Measurements from ENCODE around the gene MCAM.

The MCAM gene

DNA sequence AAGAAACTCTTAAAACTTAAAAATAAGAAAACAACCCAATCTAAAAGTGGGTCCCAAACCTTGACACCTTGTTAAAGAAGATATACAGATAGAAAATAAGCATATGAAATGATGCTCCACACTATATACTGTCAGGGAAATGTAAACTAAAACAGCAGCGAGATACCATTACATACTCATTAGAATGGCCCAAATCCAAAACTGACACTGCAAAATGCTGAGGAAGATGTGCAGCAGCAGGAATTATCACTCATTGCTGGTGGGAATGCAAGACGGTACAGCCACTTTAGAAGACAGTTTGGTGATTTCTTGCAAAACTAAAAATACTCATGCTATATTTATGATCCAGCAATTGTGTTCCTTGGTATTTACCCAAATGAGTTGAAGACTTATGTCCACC lies 12.4 kb upstream of the MCAM start:
- DNase-seq (ENCODE audit: low read depth in 2 of 2) = no peak

DNA sequence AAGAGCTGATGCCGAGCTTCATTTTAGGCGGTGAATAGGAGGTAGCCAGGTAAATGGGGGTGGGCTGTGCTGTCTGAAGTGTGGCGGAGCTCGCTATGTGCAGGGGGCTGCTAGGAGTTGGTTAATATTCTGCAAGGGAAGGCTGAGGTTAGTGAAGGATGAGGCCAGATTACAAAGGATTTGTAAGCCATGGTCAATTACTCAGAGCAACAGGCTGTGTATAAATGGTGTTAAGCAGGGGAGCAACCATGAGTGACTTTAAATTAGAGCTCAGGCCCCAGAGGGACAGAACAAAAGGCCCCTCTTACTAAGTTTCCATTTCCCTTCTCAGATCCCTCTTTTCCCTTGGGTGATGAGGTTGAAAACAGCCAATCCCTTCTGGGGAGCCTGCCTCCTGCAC lies 7.3 kb upstream of the MCAM start:
- no peak for DNase-seq (ENCODE audit: low read depth in 2 of 2)

DNA sequence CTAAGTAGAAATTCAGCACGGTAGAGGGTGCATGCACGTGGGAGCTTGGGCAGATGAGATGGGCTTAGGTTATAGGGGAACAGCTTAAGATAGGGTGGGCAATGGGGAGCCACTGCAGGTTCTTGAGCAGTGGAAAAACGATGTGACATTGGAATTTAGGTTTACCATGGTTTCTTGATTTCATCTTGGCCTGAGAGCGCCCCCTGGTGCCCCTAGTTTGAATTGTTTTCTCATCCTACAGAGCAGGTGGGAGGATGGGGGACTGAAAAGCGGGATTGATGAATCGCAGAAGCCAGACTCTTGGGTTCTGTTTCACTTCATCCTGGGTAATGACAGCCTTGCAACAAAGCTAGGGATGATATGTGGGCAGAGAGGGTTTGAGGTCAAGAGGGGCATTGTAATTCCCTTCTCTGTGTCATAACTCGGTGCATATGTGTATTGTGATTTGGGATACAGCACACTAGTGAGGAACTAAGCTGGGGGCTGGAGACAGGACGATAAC lies 6.7 kb upstream of the MCAM start:
- peak; percentile 58 to 65 for DNase-seq (ENCODE audit: low read depth in 2 of 2)

DNA sequence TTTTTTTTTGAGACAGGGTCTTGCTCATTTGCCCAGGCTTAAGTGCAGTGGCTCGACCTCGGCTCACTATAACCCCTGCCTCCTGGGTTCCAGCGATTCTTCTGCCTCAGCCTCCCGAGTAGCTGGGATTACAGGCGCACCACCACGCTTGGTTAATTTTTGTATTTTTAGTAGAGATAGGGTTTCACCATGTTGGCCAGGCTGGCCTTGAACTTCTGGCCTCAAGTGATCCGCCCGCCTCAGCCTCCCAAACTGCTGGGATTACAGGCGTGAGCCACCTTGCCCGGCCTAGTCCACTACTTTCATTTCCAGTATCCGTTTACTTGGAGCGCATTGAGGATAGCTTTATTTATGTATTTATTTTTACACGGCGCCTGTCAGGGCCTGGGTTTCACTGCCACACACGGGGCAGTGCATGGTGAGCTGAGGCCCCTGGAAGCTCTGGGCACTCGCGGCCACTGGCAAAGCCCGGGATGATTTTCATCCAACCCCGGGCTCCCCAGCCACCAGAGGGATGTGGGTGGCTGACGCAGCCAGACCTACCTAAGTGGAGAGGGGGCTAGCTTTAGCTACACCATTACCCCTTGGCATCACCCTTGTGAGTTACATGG lies 6.1 kb upstream of the MCAM start:
- DNase-seq (ENCODE audit: low read depth in 2 of 2) = no peak

DNA sequence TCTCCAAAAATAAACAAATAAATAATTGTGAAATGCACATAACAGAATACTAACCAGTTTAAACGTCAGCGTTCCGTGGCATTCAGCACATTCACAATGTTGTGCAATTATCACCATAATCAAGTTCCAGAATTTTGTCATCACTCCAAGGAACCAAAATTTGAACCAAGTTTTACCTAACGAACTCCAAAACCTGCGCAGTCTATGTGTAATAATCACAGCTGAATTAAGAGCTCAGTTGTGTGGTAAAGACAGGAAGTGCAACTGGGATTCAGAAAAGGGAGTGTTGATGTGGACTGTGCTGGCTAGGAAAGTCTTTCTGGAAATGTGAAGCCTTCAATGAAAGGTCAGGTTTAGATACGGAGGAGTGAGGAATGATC lies 5.4 kb upstream of the MCAM start:
- DNase-seq (ENCODE audit: low read depth in 2 of 2) = no peak

DNA sequence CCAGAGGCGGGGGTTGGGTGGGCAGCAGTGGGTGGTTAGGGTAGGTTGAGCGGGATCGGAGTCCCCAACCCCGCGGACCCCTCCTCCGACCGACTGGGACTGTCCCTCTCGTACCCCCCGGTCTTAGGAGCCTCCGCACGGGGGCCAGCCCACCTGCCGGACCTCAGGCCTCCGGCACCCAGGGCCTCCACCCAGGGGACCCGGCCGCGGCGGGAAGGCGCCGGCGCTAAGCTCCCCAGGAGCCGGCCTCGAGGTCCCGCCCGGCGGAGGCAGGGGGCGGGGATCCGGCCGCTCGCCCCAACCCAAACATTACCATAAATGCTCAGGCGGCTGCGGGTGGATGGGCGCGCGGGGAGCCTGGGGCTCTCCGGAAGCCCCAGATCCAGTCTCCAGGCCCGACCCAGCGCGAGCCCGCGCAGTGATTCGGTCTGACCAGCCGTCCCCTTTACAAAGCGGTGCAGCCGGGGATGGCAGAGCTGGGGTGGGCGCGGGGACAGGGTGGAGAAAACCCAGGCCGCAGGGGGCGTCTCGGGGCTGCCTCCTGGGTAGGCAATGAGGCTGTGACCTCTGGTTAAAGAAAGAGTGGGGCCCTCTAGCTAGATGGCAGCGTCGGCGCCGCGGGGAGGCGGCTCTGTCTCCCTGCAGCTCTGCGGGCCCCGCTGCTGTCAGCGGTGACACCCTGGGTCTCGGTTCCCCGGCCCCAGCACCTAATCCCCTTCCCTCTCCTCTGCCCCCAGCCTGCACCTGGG lies 4.0 kb upstream of the MCAM start:
- no peak for DNase-seq (ENCODE audit: low read depth in 2 of 2)

DNA sequence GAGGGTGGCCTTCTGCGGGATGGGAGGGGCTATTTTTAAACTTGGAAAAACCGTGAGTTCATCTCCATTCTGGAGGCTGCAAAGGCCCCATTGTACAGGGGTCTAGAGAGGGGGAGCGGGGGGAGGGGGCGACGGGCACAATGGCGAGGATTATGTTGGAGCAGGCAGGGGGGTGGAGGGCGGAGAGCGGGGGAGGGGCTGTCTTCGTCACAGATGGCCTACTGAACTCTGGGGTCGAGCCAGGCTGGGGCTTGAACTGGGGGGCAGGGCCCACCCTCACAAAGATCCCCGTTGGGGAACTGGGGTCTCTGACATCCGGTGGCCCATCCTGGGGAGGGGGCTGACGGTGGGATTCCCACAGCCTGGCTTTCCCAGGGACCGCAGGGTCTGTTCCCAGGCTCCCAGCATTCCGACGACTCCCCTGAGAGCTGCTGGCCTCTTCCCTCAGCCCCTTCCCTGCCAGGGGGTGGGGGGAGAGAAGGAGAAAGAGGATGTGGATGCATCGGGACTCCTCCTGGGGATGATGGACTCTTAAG lies 3.4 kb upstream of the MCAM start:
- DNase-seq (ENCODE audit: low read depth in 2 of 2) = no peak

DNA sequence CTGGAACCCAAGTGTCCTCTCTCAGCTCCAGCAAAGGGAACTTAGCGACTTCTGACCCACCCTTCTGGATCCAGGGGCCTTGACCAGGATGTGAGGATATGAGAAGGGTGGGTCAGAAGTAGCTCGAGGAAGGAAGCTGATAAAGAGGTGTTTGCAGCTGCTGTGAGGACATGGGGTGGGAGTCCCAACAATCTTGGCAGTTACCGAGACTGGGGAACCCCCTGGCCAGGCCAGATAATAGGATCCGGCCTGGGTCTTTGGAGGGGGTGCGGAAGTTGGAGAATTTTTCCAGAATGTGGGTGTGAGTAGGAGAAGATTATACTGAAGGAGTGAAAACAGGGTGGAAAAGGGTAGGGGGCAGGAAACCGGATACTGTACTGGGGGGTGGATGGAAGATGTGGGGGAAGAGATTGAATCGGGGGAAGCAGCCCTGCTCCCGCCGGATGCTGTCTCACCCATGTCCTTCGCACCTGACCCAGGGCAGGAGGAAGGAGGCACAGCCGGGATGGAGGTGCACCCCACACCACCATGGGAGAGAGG lies 2.8 kb upstream of the MCAM start:
- no peak for DNase-seq (ENCODE audit: low read depth in 2 of 2)

DNA sequence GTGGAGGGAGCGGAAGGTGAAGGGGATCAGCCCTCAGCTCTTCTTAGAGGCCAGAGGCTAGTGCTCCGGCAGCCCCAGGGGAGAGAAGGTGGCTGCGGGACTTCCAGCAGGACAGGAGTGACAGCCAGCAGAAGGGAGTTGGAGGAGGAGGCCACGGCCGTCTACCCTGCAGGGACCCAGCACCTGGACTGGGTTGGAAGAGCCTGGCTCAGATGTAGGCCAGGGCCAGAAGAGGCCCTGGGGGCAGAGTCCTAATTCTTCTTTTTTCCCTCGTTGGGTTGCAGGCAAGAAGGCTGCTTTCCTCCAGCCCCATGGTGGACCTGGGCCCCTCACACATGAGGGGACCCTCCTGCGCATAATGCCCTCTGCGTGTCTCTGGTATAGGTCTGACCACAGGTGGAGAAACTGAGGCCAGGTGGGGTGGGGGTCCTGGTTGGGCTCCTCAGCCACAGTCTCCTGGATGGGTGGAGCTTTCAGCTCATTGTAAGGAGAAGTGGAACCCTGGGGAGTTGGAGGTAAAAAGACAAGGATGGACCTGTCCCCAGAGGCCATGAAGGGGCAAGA lies 2.3 kb upstream of the MCAM start:
- DNase-seq (ENCODE audit: low read depth in 2 of 2) = no peak

DNA sequence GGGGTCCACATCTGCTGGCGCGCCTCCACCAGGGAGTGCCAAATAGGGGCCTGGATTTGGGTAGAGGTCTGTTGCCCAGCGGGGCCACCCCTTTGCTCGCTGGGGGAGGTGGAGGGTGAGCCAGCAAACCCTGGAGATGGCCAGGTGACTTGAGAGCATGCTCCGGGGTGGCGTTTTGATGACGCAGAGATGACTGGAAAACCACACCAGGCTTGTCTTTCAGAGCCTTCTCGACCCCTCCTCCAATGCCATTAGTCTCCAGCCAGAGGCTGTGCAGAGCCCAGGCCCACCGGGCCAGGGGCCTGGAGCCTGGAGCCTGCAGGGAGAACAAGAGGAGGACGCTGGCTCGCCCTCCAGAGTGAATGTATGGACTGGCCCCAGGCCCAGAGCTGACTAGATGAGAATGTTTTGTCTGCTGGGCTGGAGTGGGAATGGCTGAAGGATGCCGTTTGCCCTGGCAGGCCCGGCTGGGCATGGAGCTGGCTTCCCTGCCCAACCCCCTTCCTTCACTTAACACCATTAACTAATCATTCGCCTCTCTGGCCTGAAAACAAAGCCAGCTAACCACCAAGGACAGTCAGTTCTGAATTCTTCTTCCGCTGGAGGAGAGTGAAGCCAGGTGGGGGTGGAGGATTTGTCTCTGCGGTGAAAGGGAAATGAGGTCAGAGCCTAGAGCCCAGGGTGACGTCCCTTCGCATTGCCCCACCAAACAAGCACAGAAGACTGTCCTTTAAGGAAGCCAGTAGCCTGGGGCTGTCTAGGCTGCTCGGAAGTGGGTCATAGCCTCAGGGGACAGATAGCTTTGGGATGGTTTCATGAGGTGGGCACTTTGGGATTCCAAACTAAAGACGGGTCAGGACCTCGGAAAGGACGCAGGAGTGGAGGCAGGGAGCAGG lies 1.6 kb upstream of the MCAM start:
- no peak for DNase-seq (ENCODE audit: low read depth in 2 of 2)

DNA sequence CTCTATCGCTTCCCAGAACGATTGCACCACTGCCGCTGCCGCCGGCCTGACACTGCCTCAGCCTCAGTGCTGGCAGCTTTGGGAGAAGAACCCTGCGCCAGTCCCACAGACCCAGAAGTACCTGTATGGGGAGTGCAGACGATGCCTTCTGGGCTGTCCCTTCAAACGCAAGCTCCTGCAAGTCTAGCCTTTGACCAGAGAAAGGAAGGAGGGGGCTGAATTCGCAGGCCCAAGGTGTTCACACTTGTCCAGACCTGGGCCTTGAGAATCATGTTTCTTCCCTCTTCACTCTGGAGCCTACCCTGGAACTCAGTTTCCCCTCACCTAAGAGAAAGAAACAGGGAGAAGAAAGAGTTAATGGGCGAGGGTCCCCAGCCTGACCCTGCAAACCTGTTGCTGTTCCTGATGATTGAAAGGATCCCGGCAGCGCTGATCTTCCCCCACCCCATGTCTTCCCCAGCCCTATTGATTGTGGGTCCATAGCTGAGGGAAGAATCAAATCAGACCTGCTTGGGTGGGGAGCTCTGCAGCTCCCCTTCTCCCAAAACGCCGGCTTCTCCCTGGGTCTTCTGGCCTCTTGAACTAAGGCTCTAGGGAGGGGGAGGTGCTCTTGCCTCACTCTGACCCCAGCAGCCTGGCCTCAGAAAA lies 786 bp upstream of the MCAM start:
- DNase-seq (ENCODE audit: low read depth in 2 of 2) = no peak

DNA sequence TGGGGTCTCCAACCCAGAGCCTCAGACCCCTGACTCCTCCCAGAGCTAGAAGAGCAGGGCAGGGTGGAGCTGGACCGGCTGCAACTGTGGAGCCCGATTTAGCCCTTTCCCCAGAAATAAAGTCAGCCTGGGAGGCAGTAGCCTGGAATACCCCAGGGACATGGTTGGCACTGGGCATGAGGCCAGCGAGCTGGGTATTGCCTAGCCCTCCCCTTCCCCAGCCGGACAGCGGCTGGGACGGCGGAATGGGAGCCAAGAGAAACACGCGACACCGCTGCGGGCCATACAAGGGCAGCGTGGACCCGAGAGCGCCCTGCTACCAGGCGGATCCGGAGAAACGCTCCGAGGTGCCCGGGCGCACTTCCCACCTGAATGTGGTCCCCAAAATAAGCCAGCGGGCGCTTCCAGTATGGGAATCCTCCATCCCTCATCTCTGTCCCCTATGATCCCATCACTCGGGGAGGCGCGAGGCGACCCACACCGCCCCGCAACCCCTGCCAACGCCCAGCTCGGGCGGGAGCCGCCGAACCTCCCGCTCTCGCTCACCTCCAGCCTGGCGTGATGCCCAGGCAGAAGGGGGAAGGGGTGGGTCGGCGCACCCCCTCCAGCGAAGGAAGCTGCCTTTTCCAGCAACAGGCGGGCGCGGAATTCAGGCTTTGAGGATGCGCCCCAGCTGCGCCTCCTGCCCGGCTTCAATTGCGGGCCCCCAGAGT lies 758 bp downstream of the MCAM start:
- no peak for DNase-seq (ENCODE audit: low read depth in 2 of 2)

DNA sequence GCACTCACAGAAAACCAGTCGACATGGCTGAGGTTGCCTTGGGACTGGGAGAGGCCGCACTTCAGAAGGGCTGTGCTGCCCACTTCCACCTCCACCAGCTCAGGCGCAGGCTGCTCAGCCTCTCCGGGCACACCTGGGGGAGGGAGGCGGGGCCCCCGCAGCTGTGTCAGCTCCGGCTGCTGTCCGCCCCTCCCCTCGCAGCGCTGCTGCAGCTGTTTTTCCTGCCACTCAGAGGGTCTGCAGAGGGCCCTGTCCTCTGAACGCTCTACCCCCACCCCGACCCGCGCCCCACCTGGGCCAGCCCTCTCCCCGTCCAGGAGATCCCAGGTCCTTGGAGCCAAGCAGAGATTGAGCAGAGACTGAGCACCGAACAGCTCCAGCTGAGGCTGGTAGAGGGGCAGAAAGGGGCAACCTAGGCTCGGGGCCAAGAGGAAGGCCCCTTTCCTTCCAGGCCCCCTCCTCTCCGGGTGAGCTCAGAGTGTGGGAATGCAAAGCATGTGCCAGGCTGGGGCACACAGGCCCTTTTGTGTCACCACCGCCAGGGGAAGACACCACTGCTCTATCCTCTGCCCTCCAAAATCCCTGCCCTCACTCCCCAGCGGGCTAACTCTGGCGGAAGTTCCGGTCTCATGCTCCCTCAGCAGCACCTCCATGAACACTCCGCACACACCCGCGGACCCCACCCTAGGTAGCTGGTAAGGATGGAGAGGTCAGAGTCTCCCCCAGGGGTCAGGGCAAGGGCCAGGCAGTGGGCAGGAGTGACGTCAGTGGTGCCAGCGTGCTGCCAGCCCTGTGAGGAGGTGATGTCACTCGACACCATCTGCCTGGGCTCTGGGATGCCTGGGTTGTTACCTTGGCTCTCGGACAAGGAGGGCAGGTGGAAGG lies 1.6 kb downstream of the MCAM start:
- DNase-seq (ENCODE audit: low read depth in 2 of 2) = peak in 1 of 2 donors; percentile 28

DNA sequence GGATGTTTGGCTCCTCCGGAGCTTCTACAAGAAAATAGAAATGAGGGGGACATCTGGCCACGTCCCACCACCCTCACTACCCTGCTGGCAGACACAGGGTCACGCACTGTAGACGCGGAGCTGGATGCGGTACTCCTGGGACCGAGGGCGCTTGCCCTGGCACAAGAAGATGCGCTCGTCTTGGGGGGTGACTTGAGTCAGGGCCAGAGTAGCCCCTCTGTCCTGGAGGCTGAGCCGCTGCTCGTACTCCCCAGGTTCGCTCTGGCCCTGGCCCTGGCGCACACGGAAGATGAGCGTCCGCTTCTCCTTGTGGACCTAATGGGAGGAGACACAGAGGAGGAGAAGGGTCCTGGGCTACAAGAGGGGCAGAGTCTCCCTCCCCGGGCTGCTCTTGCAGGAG lies 2.2 kb downstream of the MCAM start:
- no peak for DNase-seq (ENCODE audit: low read depth in 2 of 2)

DNA sequence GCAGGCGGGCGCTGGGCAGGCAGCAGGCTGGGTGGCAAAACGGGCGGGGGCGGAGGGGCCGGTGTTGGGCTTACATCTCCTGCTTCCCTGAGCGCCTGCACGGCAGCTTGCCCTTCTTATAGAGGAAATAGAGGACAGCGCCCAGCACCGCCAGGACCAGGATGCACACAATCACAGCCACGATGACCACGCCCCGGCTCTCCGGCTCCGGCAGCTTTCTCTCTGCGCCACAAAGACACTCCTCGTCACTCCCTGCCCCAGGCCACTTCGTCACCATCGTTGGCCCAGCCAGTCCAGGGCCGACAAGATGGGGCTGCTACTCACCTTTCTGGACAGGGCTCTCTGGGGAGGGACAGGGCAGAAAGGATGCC lies 6.3 kb downstream of the MCAM start:
- DNase-seq (ENCODE audit: low read depth in 2 of 2) = no peak

DNA sequence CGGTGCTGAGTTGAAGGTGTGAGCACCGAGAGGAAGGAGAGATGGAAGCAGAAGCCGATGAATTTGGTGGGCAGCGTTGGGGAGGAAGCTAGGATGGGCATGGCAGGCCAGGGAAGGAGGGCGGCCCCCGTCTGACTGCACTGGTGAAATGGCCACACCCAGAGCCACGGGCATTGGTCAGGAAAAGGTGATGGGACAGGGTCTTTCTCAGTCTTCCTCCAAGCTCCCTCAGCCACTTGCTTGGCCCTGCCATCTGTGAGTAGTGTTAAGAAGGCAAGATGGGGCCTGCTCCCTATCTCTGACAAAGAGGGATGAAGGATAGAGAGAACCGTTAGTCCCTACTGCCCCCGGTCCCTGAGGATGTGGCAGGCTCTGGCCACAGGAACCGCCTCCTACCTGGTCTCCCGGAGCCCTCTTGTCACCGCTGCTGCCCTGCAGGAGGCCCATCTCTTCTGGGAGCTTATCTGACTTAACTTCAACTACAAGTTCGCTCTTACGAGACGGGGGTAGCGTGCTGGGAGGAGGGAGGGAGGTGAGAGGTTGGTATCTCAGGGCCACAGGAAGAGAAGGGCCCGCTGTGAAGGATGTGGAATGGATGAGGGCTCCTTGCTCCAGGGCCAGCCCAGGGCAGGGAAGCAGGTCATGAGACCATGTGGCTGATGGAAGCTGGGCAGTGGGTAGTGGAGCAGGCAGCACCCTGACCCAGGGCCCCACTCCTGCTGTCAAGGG lies 6.8 kb downstream of the MCAM start:
- no peak for DNase-seq (ENCODE audit: low read depth in 2 of 2)

DNA sequence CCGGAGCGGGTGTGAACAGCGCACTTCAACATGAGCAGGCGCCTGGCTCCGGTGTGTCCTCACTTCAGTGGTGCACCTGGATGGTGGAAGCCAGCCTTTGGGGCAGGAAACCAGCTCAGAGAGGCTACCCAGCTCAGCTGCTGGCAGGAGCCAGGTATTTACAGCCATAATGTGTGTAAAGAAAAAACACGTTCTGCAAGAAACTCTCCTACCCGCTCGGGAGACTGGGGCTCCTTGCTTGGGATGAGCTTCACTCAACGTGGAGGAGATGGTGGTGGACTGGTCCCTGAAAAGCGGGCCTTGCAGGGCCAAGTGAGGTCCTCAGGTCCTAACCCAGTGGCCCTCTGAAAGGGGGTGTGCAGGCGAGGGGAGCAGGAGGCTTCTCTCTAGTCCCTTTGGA lies 7.5 kb downstream of the MCAM start:
- DNase-seq (ENCODE audit: low read depth in 2 of 2) = no peak

DNA sequence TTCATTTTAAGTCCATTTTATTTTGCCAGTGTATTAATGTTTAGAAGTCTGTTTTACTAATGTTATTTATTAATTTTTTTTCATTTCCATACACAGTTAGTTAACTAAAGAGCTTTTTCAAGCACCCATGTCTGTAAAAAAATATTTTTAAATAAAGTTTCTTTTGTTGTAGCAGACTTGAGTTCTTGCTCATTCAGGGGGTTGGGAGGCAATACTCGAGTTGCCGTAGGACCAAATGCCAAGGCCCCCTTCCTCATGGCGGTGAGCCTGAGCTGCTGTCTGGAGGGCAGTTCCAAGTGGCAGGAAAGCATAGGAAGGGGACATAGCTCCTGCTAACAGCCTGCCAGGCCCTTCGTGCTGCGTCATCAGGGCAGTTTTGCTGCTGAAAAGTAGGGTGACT lies 9.0 kb downstream of the MCAM start:
- DNase-seq (ENCODE audit: low read depth in 2 of 2) = no peak

DNA sequence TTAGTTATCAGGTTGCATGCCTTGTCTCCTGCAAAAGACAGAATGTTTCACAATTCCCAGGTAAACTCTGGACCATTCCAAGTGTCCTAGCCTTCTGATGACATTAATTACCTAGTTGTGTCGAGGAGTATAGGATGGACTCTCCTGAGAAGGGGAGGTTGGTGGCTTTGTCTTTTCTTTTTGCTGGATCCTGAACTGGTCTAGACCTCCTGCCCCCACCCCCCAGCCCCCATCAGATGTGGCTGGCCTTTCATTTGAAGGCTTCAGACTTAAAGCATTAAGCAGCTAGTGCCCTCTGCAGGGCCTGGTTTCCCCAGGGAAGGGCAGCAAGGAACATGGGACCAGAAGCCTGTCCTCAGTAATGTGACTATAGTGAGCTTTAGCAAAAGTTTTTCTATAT lies 9.7 kb downstream of the MCAM start:
- DNase-seq (ENCODE audit: low read depth in 2 of 2) = no peak
